DOHH2 (cell line): ENCODE results near the gene IFT122.

Experiments
- EZH2phosphoT487 ChIP-seq: fragments of 200-600 bp; sonication (generic); IDR thresholded peaks from 2 replicates; pipeline ENCODE4 v1.6.1; 2017; ENCODE audit warnings: borderline replicate concordance, mild to moderate bottlenecking, antibody characterized with exemption, low read length, moderate library complexity, mixed read lengths
- TF ChIP-seq, protein P1 (sequence below): fragments of 200-600 bp; sonication (generic); IDR thresholded peaks from one replicate; pipeline ENCODE4 v1.5.1; 2014; ENCODE audit warnings: antibody characterized with exemption, mild to moderate bottlenecking, low read depth, low read length; ENCODE audit not compliant: poor library complexity, severe bottlenecking

DNA sequence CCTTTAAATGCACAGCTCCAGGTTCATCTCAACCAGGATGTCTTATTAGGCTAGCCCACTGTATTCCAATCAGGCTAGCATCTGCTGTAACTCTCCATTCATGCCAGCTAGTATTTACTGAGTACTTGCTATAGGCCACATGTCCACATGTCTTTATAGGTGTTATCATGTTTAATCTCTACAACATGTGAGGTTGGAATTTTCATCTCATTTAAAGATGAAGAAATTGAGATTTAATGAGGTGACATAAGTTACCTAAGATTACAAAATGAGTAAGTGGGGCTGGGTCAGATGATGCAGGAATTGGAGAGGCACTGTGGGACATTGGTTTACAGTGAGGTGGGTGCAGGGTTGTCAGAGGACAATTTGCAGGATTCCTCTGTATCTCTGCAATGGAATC, 2.9 kb downstream of the IFT122 start:
- TF ChIP-seq, protein P1, sequence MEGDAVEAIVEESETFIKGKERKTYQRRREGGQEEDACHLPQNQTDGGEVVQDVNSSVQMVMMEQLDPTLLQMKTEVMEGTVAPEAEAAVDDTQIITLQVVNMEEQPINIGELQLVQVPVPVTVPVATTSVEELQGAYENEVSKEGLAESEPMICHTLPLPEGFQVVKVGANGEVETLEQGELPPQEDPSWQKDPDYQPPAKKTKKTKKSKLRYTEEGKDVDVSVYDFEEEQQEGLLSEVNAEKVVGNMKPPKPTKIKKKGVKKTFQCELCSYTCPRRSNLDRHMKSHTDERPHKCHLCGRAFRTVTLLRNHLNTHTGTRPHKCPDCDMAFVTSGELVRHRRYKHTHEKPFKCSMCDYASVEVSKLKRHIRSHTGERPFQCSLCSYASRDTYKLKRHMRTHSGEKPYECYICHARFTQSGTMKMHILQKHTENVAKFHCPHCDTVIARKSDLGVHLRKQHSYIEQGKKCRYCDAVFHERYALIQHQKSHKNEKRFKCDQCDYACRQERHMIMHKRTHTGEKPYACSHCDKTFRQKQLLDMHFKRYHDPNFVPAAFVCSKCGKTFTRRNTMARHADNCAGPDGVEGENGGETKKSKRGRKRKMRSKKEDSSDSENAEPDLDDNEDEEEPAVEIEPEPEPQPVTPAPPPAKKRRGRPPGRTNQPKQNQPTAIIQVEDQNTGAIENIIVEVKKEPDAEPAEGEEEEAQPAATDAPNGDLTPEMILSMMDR, result no peak
- TF ChIP-seq EZH2phosphoT487, result no peak
